RWPE2 (cell line): Measurements from ENCODE around the gene C11orf58.

ENCODE experiments used
- ATAC-seq: fragments of 200-7000 bp; cut with Tn5 transposase; 3 replicates; pipeline ENCODE4 v1.9.1; 2021; ENCODE audit warnings: low read depth
- DNase-seq: peaks from one replicate; pipeline ENCODE4 v3.0.0-alpha.2; 2020; ENCODE audit warnings: low spot score
- H3K27ac ChIP-seq: fragments of 450-650 bp; 2 replicates; pipeline ENCODE4 v1.5.1; 2017; ENCODE audit warnings: mild to moderate bottlenecking; ENCODE audit not compliant: poor library complexity, severe bottlenecking
- H3K27me3 ChIP-seq: fragments of 250-450 bp; sonication (Bioruptor Pico); 2 replicates; pipeline ENCODE4 v1.5.1; 2021; ENCODE audit warnings: mild to moderate bottlenecking, moderate library complexity; ENCODE audit not compliant: insufficient read depth, poor library complexity, severe bottlenecking
- H3K36me3 ChIP-seq: fragments of 250-450 bp; sonication (Bioruptor Pico); 2 replicates; pipeline ENCODE4 v1.5.1; 2020; ENCODE audit warnings: low read depth, mild to moderate bottlenecking, moderate library complexity
- H3K4me1 ChIP-seq: fragments of 250-450 bp; sonication (Bioruptor Pico); 2 replicates; pipeline ENCODE4 v1.5.1; 2021; ENCODE audit warnings: mild to moderate bottlenecking, moderate library complexity; ENCODE audit not compliant: insufficient read depth, poor library complexity, severe bottlenecking
- H3K4me3 ChIP-seq: fragments of 250-450 bp; sonication (Bioruptor Pico); 2 replicates; pipeline ENCODE4 v1.5.1; 2021; ENCODE audit warnings: mild to moderate bottlenecking, moderate library complexity; ENCODE audit not compliant: severe bottlenecking
- H3K9me3 ChIP-seq: fragments of 250-450 bp; sonication (Bioruptor Pico); 2 replicates; pipeline ENCODE4 v1.5.1; 2021; ENCODE audit warnings: mild to moderate bottlenecking, moderate library complexity; ENCODE audit not compliant: severe bottlenecking
- TF ChIP-seq, protein P1 (sequence below): fragments of 450-650 bp; IDR thresholded peaks from one replicate; pipeline ENCODE4 v1.5.1; 2017; ENCODE audit warnings: mild to moderate bottlenecking, moderate library complexity; ENCODE audit not compliant: poor library complexity, severe bottlenecking

The C11orf58 gene

DNA sequence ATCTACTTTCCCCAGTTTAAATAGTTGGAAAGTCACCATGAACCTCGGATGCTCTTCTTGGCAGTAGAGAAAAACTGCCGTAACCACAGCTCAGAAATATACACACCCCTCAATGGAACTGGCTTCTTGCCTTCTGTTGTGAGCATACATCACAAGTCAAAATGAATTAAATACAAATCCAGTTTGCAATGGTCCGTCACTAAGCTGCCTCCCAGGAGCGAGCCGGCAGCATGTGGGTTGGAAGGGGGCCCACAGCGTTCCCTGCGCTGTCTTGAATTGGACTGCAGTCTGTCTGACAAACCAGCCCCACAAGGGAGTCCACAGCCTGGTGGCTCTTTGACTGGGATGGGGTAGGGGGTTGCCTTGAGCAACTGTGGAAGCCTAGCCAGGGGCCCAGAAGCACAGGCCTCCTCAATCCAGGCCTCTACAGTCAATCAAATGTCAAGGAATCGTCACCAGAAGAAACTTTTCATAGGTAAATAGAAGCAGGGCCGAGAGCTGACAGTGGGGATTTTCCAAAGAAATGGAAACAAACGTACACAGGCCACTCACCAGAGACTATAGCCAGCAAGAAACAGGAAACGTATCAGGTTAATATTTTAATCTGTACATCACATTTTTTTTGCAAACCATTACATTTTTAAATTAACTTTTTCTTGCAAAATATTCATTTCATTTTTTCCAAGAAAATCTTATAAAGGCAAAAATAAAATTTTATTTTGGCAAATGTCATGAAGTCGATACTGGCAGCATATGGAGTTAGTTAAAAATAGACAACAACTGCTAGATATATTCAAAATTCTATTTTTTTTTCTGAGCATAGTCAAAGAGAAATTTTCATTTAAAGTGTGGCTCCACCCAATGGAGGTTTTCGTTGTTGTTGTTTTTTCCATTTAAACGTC lies 38.5 kb downstream of the C11orf58 start:
- Histone ChIP-seq H3K4me3 (no peak overlapping the region), H3K4me1 (peaks cover 5% of the 10 kb centered on the region), H3K27me3 (no peaks in the 10 kb centered on the region), H3K36me3 (no peaks in the 10 kb centered on the region), H3K27ac (no peak overlapping the region), H3K9me3 (no peaks in the 10 kb centered on the region)
- TF ChIP-seq, protein P1, sequence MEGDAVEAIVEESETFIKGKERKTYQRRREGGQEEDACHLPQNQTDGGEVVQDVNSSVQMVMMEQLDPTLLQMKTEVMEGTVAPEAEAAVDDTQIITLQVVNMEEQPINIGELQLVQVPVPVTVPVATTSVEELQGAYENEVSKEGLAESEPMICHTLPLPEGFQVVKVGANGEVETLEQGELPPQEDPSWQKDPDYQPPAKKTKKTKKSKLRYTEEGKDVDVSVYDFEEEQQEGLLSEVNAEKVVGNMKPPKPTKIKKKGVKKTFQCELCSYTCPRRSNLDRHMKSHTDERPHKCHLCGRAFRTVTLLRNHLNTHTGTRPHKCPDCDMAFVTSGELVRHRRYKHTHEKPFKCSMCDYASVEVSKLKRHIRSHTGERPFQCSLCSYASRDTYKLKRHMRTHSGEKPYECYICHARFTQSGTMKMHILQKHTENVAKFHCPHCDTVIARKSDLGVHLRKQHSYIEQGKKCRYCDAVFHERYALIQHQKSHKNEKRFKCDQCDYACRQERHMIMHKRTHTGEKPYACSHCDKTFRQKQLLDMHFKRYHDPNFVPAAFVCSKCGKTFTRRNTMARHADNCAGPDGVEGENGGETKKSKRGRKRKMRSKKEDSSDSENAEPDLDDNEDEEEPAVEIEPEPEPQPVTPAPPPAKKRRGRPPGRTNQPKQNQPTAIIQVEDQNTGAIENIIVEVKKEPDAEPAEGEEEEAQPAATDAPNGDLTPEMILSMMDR = no peak
- no peak for ATAC-seq
- DNase-seq = no peak

DNA sequence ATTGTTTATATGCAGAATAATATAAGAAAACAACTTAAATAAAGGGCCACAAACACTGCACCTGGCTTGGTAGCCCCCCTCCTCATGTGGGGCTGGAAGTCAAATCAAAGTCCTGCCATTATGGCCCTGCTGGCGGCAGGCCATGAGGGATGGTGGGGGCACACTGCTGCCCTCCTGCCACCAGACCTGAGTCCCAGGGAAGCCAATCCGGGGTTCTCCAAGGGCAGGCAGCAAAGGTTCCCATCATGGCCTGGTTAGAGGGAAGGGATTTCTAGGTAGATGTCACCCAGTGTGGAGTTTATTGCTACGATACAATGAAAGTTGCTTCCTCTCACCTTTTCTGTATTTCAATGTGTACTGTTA lies 39.1 kb downstream of the C11orf58 start:
- Histone ChIP-seq H3K36me3 (no peaks in the 10 kb centered on the region), H3K9me3 (no peaks in the 10 kb centered on the region), H3K4me3 (no peak overlapping the region), H3K4me1 (peaks cover 8% of the 10 kb centered on the region), H3K27ac (no peak overlapping the region), H3K27me3 (no peaks in the 10 kb centered on the region)
- TF ChIP-seq, protein P1 = no peak
- ATAC-seq (no peak), DNase-seq (no peak)

DNA sequence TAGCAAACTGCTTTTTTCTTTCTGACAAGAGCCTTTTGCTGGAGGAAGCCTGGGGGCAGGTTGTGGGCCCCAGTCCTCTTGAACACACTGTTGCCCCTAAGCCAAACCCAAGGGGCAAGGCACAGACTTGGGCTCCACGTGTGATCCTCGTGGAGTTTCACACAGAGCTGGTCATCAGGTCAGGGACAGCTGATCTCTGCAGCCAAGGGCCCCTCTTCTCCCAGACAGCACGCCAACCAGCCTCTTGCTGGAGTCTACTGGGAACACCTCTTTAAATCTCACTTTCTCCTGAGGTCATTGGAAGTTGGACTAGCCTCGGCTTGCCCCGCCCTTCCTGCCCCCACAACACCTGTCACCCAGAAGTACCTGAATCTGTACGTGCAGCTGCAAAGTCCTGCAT lies 39.8 kb downstream of the C11orf58 start:
- no peaks in the 10 kb centered on the region for H3K27me3 ChIP-seq
- no peak overlapping the region for H3K4me3 ChIP-seq
- peaks cover 8% of the 10 kb centered on the region for H3K4me1 ChIP-seq
- H3K36me3 ChIP-seq = no peaks in the 10 kb centered on the region
- no peaks in the 10 kb centered on the region for H3K9me3 ChIP-seq
- TF ChIP-seq, protein P1 = no peak
- ATAC-seq (no peak), DNase-seq (no peak)
- H3K27ac ChIP-seq = no peak overlapping the region

DNA sequence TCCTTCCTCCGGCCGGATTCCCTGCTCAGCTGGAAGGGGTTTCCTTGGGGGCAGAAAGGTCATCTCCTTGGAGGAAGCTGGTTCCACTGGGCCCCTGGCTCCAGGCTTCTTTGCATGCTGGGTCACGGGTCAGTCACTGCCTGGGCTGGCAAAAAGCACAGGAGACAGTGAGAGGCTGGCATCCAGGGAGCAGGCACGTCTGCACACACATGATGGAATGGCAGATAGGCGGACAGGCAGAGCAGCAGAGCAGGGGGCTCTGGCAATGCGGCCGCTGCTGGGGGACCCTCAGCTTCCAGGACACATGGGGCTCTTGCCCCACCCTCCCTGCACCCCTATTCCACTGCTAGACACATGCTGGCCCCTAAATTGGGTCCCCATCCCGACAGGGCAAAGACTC lies 40.4 kb downstream of the C11orf58 start:
- H3K4me3 ChIP-seq = no peak overlapping the region
- ATAC-seq (no peak), DNase-seq (no peak)
- no peaks in the 10 kb centered on the region for H3K36me3 ChIP-seq
- peaks cover 8% of the 10 kb centered on the region for H3K4me1 ChIP-seq
- no peaks in the 10 kb centered on the region for H3K27me3 ChIP-seq
- no peaks in the 10 kb centered on the region for H3K9me3 ChIP-seq
- no peak overlapping the region for H3K27ac ChIP-seq
- TF ChIP-seq, protein P1 = no peak

- DNase-seq (no peak), ATAC-seq (no peak)
- Histone ChIP-seq H3K4me3 (no peak overlapping the region), H3K4me1 (peaks cover 8% of the 10 kb centered on the region), H3K36me3 (no peaks in the 10 kb centered on the region), H3K27ac (no peak overlapping the region), H3K9me3 (no peaks in the 10 kb centered on the region), H3K27me3 (no peaks in the 10 kb centered on the region)
- TF ChIP-seq, protein P1 = no peak
Measured at GRCh38 chr11:16779436-16779835, 41.0 kb downstream of the C11orf58 start.
